Adrenal gland (tissue), 5 donors: ENCODE data around the gene HRAS.

Experiments
- POLR2A ChIP-seq, 2 donors: fragments of 450-650 bp; IDR thresholded peaks; one replicate each; pipeline ENCODE4 v1.6.1; 2017; ENCODE audit warnings: antibody characterized with exemption in 2 of 2, mild to moderate bottlenecking in 2 of 2, moderate library complexity in 1 of 2
- TF ChIP-seq, protein P1 (sequence below), 6 experiments: fragments of 450-650 bp in 4 of 6; fragments of 200-600 bp in 2 of 6; sonication (generic) in 1 of 6; IDR thresholded peaks; 1 replicate in 5 of 6; 2 replicates in 1 of 6; pipeline versions ENCODE4 v1.5.1 to v1.8.0; 2016 to 2021; ENCODE audit warnings: antibody characterized with exemption in 6 of 6, mild to moderate bottlenecking in 2 of 6, moderate library complexity in 1 of 6
- donor health status: DM: no; HTN: no; CAD: no.

- TF ChIP-seq, protein P1, sequence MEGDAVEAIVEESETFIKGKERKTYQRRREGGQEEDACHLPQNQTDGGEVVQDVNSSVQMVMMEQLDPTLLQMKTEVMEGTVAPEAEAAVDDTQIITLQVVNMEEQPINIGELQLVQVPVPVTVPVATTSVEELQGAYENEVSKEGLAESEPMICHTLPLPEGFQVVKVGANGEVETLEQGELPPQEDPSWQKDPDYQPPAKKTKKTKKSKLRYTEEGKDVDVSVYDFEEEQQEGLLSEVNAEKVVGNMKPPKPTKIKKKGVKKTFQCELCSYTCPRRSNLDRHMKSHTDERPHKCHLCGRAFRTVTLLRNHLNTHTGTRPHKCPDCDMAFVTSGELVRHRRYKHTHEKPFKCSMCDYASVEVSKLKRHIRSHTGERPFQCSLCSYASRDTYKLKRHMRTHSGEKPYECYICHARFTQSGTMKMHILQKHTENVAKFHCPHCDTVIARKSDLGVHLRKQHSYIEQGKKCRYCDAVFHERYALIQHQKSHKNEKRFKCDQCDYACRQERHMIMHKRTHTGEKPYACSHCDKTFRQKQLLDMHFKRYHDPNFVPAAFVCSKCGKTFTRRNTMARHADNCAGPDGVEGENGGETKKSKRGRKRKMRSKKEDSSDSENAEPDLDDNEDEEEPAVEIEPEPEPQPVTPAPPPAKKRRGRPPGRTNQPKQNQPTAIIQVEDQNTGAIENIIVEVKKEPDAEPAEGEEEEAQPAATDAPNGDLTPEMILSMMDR (IDR thresholded peaks at IDR 0.05), result no peak
- TF ChIP-seq POLR2A (IDR thresholded peaks at IDR 0.05), result no peak
Observed at GRCh38 chr11:551131-551530, 15.8 kb upstream of the HRAS start.
